ENCODE data around the gene KCP. TPM values are rescaled to one million over a fixed set of nuclear protein-coding genes. Genes with fewer than 3 reads are reported as not detected.

The KCP gene
- polyA plus RNA-seq, 1 of the 3 experiments (the other 2 are of a cell fraction), result not detected

- no peak for TF ChIP-seq CTCF (IDR thresholded peaks at IDR 0.05)
- no peak for TF ChIP-seq MEF2A (IDR thresholded peaks at IDR 0.05; ENCODE audit: borderline replicate concordance, low read depth)
- TF ChIP-seq FOSL2 (IDR thresholded peaks at IDR 0.05; ENCODE audit: borderline replicate concordance, low read depth), result no peak
- TF ChIP-seq PBX3 (IDR thresholded peaks at IDR 0.05), result no peak; the same call in 1 of the 2 replicates
- peak; percentile 60 for TF ChIP-seq TAF1 (IDR thresholded peaks at IDR 0.05; ENCODE audit: borderline replicate concordance, low read depth, low read length)
- no peak for TF ChIP-seq FOXM1 (IDR thresholded peaks at IDR 0.05; ENCODE audit: low read depth)
- 0 out of 2 replicates have a peak, but pooled peaks have one; percentile 37 for TF ChIP-seq RCOR1 (IDR thresholded peaks at IDR 0.05; ENCODE audit: low read length)
- no peak for TF ChIP-seq USF1 (IDR thresholded peaks at IDR 0.05; ENCODE audit: borderline replicate concordance, low read depth)
- TF ChIP-seq FOXJ3 (CRISPR knock-in tag; IDR thresholded peaks at IDR 0.05), result no peak
- TF ChIP-seq ELF1 (IDR thresholded peaks at IDR 0.05), result no peak
Observed at GRCh38 chr7:128862571-128863432, 47.7 kb downstream of the KCP start, which contains the start of gene ATP6V1F (continued).

GRCh38 chr7:128861957-128862570 lies 48.4 kb downstream of the KCP start:
- H4K20me1 ChIP-seq (ENCODE audit: insufficient read depth), result peaks cover 9% of the 10 kb centered on the region; the same call in 1 of the 2 replicates
- no peaks in the 10 kb centered on the region for H3K9me2 ChIP-seq
- peak overlapping the region; percentile 43 to 72; a peak in 3 of 4 replicates for H3K27ac ChIP-seq (ENCODE audit: low read depth in 2 of 2, low read length in 1 of 2)
- no peaks in the 10 kb centered on the region for H3K27me3 ChIP-seq (ENCODE audit: insufficient read depth)
- H3K36me3 ChIP-seq (replicated peaks in 1 of 2; ENCODE audit: control insufficient read depth in 1 of 2, insufficient read depth in 2 of 2, low read length in 1 of 2), result peaks cover 13 to 19% of the 10 kb centered on the region in 2 experiments
- peak overlapping the region; percentile 89 to 95 for H3K4me3 ChIP-seq (ENCODE audit: low read depth in 2 of 2, low read length in 1 of 2)
- H3K4me2 ChIP-seq, result peak overlapping the region; percentile 88
- peak overlapping the region; percentile 12; the same call in 1 of the 2 replicates for H3K9ac ChIP-seq
- H2AFZ ChIP-seq (ENCODE audit: low read depth), result peak overlapping the region; percentile 88
- ChIA-PET CTCF (interaction anchor here (0.6 to 4.3 kb wide), 19 partner anchors 12 to 515 kb away, joined by 3 to 42 read pairs (median 5); partner anchors contain the start of gene CCDC136), POLR2A (interaction anchor here (0.9 to 1.0 kb wide), 3 partner anchors 10 to 70 kb away, joined by 3 to 4 read pairs (median 4); no protein-coding TSS in a partner anchor)
- 75% methylated on average over 15 of the region's 15 CpGs for WGBS (ENCODE audit: low lambda C conversion rate)
- H3F3A ChIP-seq (replicated peaks; ENCODE audit: insufficient read depth), result peaks cover 41% of the 10 kb centered on the region
- H3K9me3 ChIP-seq, result no peaks in the 10 kb centered on the region
- H3K79me2 ChIP-seq (ENCODE audit: insufficient read depth), result peaks cover 21% of the 10 kb centered on the region
- no peak for DNase-seq
- peaks cover 0 to 18% of the 10 kb centered on the region in 2 experiments; a peak in 1 of 4 replicates for H3K4me1 ChIP-seq (ENCODE audit: control insufficient read depth in 1 of 2, insufficient read depth in 2 of 2, low read depth in 1 of 2, low read length in 1 of 2)
- TF ChIP-seq IRF3 (IDR thresholded peaks at IDR 0.05; ENCODE audit: low read depth, low read length) (no peak), NFIC (IDR thresholded peaks at IDR 0.05; ENCODE audit: borderline replicate concordance) (no peak), MEF2A (IDR thresholded peaks at IDR 0.05; ENCODE audit: borderline replicate concordance, low read depth) (no peak), RCOR1 (IDR thresholded peaks at IDR 0.05; ENCODE audit: low read length) (no peak), CHD2 (IDR thresholded peaks at IDR 0.05; ENCODE audit: low read length, partially characterized antibody) (no peak), RAD21 (IDR thresholded peaks at IDR 0.05; ENCODE audit: low read length) (no peak), POLR2AphosphoS5 (IDR thresholded peaks at IDR 0.05; ENCODE audit: low read depth, low read length) (no peak), YY1 (IDR thresholded peaks at IDR 0.05; ENCODE audit: low read depth) (no peak), TAF1 (IDR thresholded peaks at IDR 0.05; ENCODE audit: borderline replicate concordance, low read depth, low read length) (no peak), TCF12 (IDR thresholded peaks at IDR 0.05) (no peak), CTCF (IDR thresholded peaks at IDR 0.05) (no peak), EZH2phosphoT487 (IDR thresholded peaks at IDR 0.05; ENCODE audit: borderline replicate concordance, low read depth) (no peak), MAX (IDR thresholded peaks at IDR 0.05; ENCODE audit: low read depth) (no peak), SMC3 (IDR thresholded peaks at IDR 0.05; ENCODE audit: low read depth, low read length) (no peak), RXRA (IDR thresholded peaks at IDR 0.05; ENCODE audit: borderline replicate concordance, low read depth) (no peak), SIN3A (IDR thresholded peaks at IDR 0.05; ENCODE audit: borderline replicate concordance, low read depth, low read length) (no peak)

Data from SK-N-SH (cell line).